GM12891 (cell line): ENCODE data around the gene WNT11.

ENCODE experiments used
- POLR2A ChIP-seq: IDR thresholded peaks from 2 replicates; pipeline ENCODE4 v1.6.1; 2011; ENCODE audit warnings: low read depth, low read length, control low read depth
- POLR2AphosphoS5 ChIP-seq: IDR thresholded peaks from 2 replicates; pipeline ENCODE4 v1.6.1; 2011; ENCODE audit warnings: low read depth, low read length, control low read depth
- SPI1 ChIP-seq: IDR thresholded peaks from 2 replicates; pipeline ENCODE4 v1.6.1; 2011; ENCODE audit warnings: low read depth, low read length, control low read depth

GRCh38 chr11:76234021-76234415, 27.7 kb upstream of the WNT11 start:
- TF ChIP-seq SPI1 = no peak
- no peak for TF ChIP-seq POLR2AphosphoS5
- no peak for TF ChIP-seq POLR2A
